ENCODE results near the gene GSN.

GRCh38 chr9:121360601-121361374, 92.8 kb downstream of the GSN start:
- TF ChIP-seq POLR2A (IDR thresholded peaks at IDR 0.05), result no peak
- no peak for TF ChIP-seq CTCF (IDR thresholded peaks at IDR 0.05)

Data from vagina (tissue), 2 donors.